SK-N-MC (cell line): ENCODE data around the gene ADORA2B.

Source experiments
- EZH2 ChIP-seq: fragments of 200-600 bp; sonication (generic); IDR thresholded peaks from one replicate; pipeline ENCODE4 v1.6.1; 2017; ENCODE audit warnings: antibody characterized with exemption
- FOXP2 ChIP-seq: optimal IDR thresholded peaks from 2 replicates; pipeline ENCODE3; 2011; ENCODE audit warnings: mild to moderate bottlenecking, moderate library complexity; ENCODE audit not compliant: insufficient read depth; ENCODE audit errors: extremely low read length, control extremely low read depth
- POLR2AphosphoS5 ChIP-seq: IDR thresholded peaks from 2 replicates; pipeline ENCODE4 v1.6.1; 2012; ENCODE audit warnings: mild to moderate bottlenecking, low read depth, low read length, borderline replicate concordance

GRCh38 chr17:15981208-15981607 is 36.3 kb downstream of the ADORA2B start:
- TF ChIP-seq POLR2AphosphoS5 (no peak), EZH2 (no peak), FOXP2 (no peak)
